HepG2 (cell line): ENCODE results near the gene RTF1. TPM values are rescaled to one million over a fixed set of nuclear protein-coding genes. Genes with fewer than 3 reads are reported as not detected.

Experiments used
- ELF3 ChIP-seq: IDR thresholded peaks from 2 replicates; pipeline ENCODE4 v1.6.1; 2016; ENCODE audit warnings: missing genetic modification reagents, missing compliant biosample characterization
- EP300 ChIP-seq, 3 experiments: sonication (generic) in 1 of 3; formaldehyde crosslinking in 1 of 3; IDR thresholded peaks; 2 replicates each; pipeline versions ENCODE4 v1.5.1 to v1.6.1; 2011 to 2020; ENCODE audit warnings: low read depth in 2 of 3, low read length in 2 of 3, borderline replicate concordance in 1 of 3, improper control_type of control experiment in 1 of 3, mild to moderate bottlenecking in 1 of 3, missing genetic modification reagents in 1 of 3, moderate library complexity in 1 of 3
- KDM2A ChIP-seq: sonication (generic); formaldehyde crosslinking; IDR thresholded peaks from 2 replicates; pipeline ENCODE4 v1.4.0; 2020; ENCODE audit warnings: low read depth, missing genetic modification reagents, borderline replicate concordance
- MATR3 ChIP-seq: sonication (generic); formaldehyde crosslinking; IDR thresholded peaks from 2 replicates; pipeline ENCODE4 v1.4.0; 2020; ENCODE audit warnings: missing genetic modification reagents
- MBNL3 ChIP-seq: fragments of 250-450 bp; sonication (Bioruptor Pico); conservative IDR thresholded peaks from 2 replicates; pipeline ENCODE4 v1.8.0; 2022; ENCODE audit warnings: mild to moderate bottlenecking, inconsistent platforms
- MEIS1 ChIP-seq: sonication (generic); formaldehyde crosslinking; IDR thresholded peaks from 2 replicates; pipeline ENCODE4 v1.9.0; 2021; ENCODE audit warnings: mild to moderate bottlenecking, missing genetic modification reagents, moderate library complexity, borderline replicate concordance
- ZMYM2 ChIP-seq: sonication (generic); formaldehyde crosslinking; IDR thresholded peaks from 2 replicates; pipeline ENCODE4 v1.8.0; 2022; ENCODE audit warnings: mild to moderate bottlenecking, missing genetic modification reagents
- ZNF326 ChIP-seq: sonication (generic); formaldehyde crosslinking; IDR thresholded peaks from 2 replicates; pipeline ENCODE4 v1.4.0; 2020; ENCODE audit warnings: missing genetic modification reagents, borderline replicate concordance
- ZNF382 ChIP-seq: sonication (generic); formaldehyde crosslinking; IDR thresholded peaks from 2 replicates; pipeline ENCODE4 v1.5.0; 2020; ENCODE audit warnings: missing genetic modification reagents, mild to moderate bottlenecking, borderline replicate concordance
- polyA plus RNA-seq, 8 experiments: library from polyadenylated mRNA; depleted of rRNA in 3 of 8; stranded (reverse) in 7 of 8; unstranded in 1 of 8; fragments of >200 nt; fragmentation: Illumina TruSeq in 4 of 8; extraction: Trizol in 4 of 8; gene quantifications; 2 replicates each; pipeline versions ENCODE4 v1.2.1 to v1.2.3, GENCODE V29; 2011 to 2016; ENCODE audit warnings: low read depth in 4 of 8, missing spikeins in 1 of 8, mixed read lengths in 1 of 8; ENCODE audit not compliant: insufficient read depth in 1 of 8
- total RNA-seq, 5 experiments: library from RNA; depleted of rRNA; stranded (reverse); fragments of >200 nt; fragmentation: Illumina TruSeq; extraction: Trizol; gene quantifications; 2 replicates each; pipeline ENCODE4 v1.2.3, GENCODE V29; 2016; ENCODE audit warnings: low read depth in 1 of 5
- TF ChIP-seq, protein P1 (sequence below): sonication (generic); formaldehyde crosslinking; conservative IDR thresholded peaks from 2 replicates; pipeline ENCODE4 v1.4.0; 2020; ENCODE audit warnings: missing genetic modification reagents
- TF ChIP-seq, protein P2 (sequence below): sonication (generic); formaldehyde crosslinking; IDR thresholded peaks from 2 replicates; pipeline ENCODE4 v1.5.0; 2020; ENCODE audit warnings: mild to moderate bottlenecking, missing genetic modification reagents, borderline replicate concordance
- TF ChIP-seq, protein P3 (sequence below): sonication (generic); formaldehyde crosslinking; IDR thresholded peaks from 2 replicates; pipeline ENCODE4 v1.9.0; 2022; ENCODE audit warnings: low read depth, missing genetic modification reagents
- TF ChIP-seq, protein P4 (sequence below), 2 experiments: sonication (generic) in 1 of 2; formaldehyde crosslinking in 1 of 2; IDR thresholded peaks; 2 replicates each; pipeline versions ENCODE4 v1.6.1 to v1.9.0; 2014 to 2022; ENCODE audit warnings: antibody characterized with exemption in 1 of 2, borderline replicate concordance in 1 of 2, inconsistent platforms in 1 of 2, low read depth in 1 of 2, missing genetic modification reagents in 1 of 2

RTF1 gene
- total and polyA plus RNA-seq, 2 of the 13 experiments (the other 11 are each of a cell fraction or from before 2014, with no cell fraction given): 13.9 to 17.9 TPM

DNA sequence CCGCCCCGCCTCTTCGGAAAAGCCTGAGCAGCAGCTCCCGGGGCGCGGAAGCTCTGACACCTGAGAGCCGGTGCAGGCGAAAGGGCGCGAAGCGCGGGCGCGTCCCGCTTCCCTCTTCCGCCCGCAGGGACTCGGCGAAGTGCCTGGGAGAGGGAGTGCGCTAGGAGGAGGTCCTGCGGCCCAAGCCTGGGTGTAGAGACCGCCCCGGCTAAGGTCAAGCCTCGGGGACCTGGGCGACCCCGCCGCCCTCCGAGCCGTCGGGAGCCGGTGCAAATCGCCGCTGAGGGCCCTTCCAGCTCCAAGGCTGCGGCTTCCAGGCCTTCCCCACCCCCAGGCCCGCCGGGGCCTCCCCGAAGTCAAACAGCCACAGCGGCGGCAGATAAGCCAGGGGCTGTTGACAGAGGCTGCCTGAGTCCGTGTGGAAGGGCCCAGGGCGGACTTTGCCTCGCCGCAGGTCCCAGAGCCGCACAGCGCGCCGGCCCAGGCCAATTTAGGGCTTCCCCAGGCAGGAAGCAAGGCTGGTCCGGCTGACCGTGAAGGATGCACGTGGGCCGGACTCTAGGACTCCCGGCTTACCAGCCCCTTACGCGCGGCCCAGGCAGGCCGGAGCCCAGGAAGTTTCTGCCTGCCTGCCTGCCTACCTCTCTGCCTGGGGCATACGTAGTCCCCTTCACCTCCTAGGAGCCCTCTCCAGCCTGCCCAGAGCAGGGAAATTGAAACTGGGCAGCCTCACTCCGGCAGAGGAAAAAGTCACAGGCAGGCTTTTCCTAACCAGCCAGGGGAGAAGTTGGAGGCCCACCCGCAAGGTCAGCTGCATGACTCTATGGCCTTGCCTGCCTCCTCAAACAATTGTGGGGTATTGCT, 79.1 kb downstream of the RTF1 start (continued):
- TF ChIP-seq, protein P1, sequence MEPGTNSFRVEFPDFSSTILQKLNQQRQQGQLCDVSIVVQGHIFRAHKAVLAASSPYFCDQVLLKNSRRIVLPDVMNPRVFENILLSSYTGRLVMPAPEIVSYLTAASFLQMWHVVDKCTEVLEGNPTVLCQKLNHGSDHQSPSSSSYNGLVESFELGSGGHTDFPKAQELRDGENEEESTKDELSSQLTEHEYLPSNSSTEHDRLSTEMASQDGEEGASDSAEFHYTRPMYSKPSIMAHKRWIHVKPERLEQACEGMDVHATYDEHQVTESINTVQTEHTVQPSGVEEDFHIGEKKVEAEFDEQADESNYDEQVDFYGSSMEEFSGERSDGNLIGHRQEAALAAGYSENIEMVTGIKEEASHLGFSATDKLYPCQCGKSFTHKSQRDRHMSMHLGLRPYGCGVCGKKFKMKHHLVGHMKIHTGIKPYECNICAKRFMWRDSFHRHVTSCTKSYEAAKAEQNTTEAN (CRISPR knock-in tag): peak; percentile 84
- TF ChIP-seq MEIS1 (CRISPR knock-in tag) (peak; percentile 55; the same call in 1 of the 2 replicates), ZNF326 (0 out of 2 replicates have a peak, but pooled peaks have one; percentile 73), ZMYM2 (CRISPR knock-in tag) (peak; percentile 51; the same call in 1 of the 2 replicates), ELF3 (CRISPR knock-in tag) (peak; percentile 74), EP300 (IDR thresholded peaks at IDR 0.05; ENCODE audit: low read depth in 2 of 2, low read length in 2 of 2) (peak in 1 of 2 experiments; percentile 47; a peak in 1 of 4 replicates), EP300 (CRISPR knock-in tag; IDR thresholded peaks at IDR 0.05; ENCODE audit: borderline replicate concordance) (peak; percentile 46; the same call in 1 of the 2 replicates), MATR3 (CRISPR knock-in tag) (no peak), KDM2A (CRISPR knock-in tag) (peak; percentile 90), ZNF382 (CRISPR knock-in tag) (no peak), MBNL3 (CRISPR knock-in tag) (no peak)
- TF ChIP-seq, protein P2, sequence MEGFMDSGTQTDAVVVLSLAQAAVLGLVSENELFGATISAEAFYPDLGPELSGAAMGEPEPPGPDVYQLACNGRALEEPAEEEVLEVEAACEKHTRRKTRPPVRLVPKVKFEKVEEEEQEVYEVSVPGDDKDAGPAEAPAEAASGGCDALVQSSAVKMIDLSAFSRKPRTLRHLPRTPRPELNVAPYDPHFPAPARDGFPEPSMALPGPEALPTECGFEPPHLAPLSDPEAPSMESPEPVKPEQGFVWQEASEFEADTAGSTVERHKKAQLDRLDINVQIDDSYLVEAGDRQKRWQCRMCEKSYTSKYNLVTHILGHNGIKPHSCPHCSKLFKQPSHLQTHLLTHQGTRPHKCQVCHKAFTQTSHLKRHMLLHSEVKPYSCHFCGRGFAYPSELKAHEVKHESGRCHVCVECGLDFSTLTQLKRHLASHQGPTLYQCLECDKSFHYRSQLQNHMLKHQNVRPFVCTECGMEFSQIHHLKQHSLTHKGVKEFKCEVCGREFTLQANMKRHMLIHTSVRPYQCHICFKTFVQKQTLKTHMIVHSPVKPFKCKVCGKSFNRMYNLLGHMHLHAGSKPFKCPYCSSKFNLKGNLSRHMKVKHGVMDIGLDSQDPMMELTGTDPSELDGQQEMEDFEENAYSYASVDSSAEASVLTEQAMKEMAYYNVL (CRISPR knock-in tag): peak; percentile 89; the same call in 1 of the 2 replicates
- TF ChIP-seq, protein P3, sequence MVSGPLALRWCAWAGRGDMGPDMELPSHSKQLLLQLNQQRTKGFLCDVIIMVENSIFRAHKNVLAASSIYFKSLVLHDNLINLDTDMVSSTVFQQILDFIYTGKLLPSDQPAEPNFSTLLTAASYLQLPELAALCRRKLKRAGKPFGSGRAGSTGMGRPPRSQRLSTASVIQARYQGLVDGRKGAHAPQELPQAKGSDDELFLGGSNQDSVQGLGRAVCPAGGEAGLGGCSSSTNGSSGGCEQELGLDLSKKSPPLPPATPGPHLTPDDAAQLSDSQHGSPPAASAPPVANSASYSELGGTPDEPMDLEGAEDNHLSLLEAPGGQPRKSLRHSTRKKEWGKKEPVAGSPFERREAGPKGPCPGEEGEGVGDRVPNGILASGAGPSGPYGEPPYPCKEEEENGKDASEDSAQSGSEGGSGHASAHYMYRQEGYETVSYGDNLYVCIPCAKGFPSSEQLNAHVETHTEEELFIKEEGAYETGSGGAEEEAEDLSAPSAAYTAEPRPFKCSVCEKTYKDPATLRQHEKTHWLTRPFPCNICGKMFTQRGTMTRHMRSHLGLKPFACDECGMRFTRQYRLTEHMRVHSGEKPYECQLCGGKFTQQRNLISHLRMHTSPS (CRISPR knock-in tag): peak; percentile 52; the same call in 1 of the 2 replicates
- TF ChIP-seq, protein P4, sequence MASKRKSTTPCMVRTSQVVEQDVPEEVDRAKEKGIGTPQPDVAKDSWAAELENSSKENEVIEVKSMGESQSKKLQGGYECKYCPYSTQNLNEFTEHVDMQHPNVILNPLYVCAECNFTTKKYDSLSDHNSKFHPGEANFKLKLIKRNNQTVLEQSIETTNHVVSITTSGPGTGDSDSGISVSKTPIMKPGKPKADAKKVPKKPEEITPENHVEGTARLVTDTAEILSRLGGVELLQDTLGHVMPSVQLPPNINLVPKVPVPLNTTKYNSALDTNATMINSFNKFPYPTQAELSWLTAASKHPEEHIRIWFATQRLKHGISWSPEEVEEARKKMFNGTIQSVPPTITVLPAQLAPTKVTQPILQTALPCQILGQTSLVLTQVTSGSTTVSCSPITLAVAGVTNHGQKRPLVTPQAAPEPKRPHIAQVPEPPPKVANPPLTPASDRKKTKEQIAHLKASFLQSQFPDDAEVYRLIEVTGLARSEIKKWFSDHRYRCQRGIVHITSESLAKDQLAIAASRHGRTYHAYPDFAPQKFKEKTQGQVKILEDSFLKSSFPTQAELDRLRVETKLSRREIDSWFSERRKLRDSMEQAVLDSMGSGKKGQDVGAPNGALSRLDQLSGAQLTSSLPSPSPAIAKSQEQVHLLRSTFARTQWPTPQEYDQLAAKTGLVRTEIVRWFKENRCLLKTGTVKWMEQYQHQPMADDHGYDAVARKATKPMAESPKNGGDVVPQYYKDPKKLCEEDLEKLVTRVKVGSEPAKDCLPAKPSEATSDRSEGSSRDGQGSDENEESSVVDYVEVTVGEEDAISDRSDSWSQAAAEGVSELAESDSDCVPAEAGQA (IDR thresholded peaks at IDR 0.05; ENCODE audit: low read depth): no peak
- TF ChIP-seq, protein P4 (CRISPR knock-in tag; IDR thresholded peaks at IDR 0.05; ENCODE audit: borderline replicate concordance): no peak
